H54 (cell line): ENCODE data around the gene KRTAP10-1.
"Not testable (repeated sequence)": the region's sequence is repeated elsewhere in the genome, so short reads cannot be mapped to it uniquely, and the experiment has no call there.

Experiments
- DNase-seq: peaks from one replicate; pipeline ENCODE4 v3.0.0; 2011; ENCODE audit warnings: low spot score, mixed read lengths; ENCODE audit not compliant: insufficient read length
- FAIRE-seq: peaks from 3 replicates; lab custom pipeline; 2011; peaks lifted over from hg19 to GRCh38; lab: Jason Lieb, UNC
- POLR2A ChIP-seq: IDR thresholded peaks from 2 replicates; pipeline ENCODE4 v1.6.1; 2011; ENCODE audit warnings: low read depth, mild to moderate bottlenecking, low read length

KRTAP10-1 gene

GRCh38 chr21:44507673-44508425, 32.1 kb downstream of the KRTAP10-1 start:
- FAIRE-seq (no peak), DNase-seq (no peak)
- TF ChIP-seq POLR2A: no peak

- no peak for FAIRE-seq
- DNase-seq: no peak
- no peak for TF ChIP-seq POLR2A
Measured at GRCh38 chr21:44506279-44507255, 33.4 kb downstream of the KRTAP10-1 start.

DNA sequence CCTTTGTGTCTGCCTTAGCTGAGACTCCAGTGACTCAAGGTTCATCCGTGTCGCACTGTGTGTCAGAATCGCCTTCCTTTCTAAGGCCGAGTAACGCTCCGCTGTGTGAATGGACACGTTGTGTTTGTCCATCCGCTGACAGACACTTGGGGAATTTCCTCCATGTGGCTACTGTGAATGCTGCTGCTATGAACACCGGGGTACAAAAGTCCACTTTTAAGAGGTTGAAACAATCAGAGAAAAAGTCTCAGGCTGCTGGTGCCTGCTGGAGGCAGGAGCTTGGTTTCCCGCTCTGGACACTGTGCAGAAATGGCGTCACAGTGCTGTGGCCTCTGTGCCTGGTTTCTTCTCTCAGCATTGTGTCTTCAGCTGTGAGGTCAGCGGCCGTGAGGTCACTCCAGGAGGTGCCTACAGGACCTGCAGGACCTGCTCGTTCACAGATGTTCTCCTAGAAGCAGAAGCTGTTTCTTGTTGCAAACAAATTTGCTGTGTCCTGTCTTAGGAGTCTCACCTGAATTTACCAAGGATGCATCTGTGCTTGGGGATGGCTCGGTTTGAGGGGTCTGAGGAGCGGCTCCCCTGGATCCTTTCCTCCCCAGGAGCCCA, 34.2 kb downstream of the KRTAP10-1 start:
- no peak for TF ChIP-seq POLR2A
- no peak for DNase-seq

DNA sequence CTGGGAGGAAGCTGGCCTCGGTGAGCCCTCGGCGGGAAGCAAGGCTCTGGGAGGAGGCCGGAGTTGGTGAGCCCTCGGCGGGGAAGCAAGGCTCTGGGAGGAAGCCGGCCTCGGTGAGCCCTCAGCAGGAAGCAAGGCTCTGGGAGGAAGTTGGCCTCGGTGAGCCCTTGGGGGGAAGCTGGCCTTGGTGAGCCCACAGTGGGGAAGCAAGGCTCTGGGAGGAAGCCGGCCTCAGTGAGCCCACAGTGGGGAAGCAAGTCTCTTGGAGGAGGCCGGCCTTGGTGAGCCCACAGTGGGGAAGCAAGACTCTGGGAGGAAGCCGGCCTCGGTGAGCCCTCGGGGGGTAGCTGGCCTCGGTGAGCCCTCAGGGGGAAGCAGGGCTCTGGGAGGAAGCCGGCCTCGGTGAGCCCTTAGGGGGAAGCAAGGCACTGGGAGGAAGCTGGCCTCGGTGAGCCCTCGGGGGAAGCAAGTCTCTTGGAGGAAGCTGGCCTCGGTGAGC, 36.0 kb downstream of the KRTAP10-1 start:
- FAIRE-seq (no peak), DNase-seq (no peak)
- no peak for TF ChIP-seq POLR2A

More for the DNA sequence above, 34.2 kb downstream of the KRTAP10-1 start:
- no peak for FAIRE-seq

DNA sequence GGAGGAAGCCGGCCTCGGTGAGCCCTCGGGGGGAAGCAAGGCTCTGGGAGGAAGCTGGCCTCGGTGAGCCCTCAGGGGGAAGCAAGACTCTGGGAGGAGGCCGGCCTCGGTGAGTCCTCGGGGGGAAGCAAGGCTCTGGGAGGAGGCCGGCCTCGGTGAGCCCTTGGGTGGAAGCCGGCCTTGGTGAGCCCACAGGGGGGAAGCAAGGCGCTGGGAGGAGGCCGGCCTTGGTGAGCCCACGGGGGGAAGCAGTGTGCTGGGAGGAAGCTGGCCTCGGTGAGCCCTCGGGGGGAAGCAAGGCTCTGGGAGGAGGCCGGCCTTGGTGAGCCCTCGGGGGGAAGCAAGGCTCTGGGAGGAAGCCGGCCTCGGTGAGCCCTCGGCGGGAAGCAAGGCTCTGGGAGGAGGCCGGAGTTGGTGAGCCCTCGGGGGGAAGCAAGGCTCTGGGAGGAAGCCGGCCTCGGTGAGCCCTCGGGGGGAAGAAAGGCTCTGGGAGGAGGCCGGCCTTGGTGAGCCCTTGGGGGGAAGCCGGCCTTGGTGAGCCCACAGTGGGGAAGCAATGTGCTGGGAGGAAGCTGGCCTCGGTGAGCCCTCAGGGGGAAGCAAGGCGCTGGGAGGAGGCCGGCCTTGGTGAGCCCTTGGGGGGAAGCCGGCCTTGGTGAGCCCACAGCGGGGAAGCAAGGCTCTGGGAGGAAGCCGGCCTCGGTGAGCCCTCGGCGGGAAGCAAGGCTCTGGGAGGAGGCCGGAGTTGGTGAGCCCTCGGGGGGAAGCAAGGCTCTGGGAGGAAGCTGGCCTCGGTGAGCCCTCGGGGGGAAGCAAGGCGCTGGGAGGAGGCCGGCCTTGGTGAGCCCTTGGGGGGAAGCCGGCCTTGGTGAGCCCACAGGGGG, 36.7 kb downstream of the KRTAP10-1 start:
- FAIRE-seq, DNase-seq: not testable (repeated sequence)

- FAIRE-seq (no peak), DNase-seq (no peak)
- no peak for TF ChIP-seq POLR2A
Measured at GRCh38 chr21:44502171-44502958, 37.6 kb downstream of the KRTAP10-1 start.

DNA sequence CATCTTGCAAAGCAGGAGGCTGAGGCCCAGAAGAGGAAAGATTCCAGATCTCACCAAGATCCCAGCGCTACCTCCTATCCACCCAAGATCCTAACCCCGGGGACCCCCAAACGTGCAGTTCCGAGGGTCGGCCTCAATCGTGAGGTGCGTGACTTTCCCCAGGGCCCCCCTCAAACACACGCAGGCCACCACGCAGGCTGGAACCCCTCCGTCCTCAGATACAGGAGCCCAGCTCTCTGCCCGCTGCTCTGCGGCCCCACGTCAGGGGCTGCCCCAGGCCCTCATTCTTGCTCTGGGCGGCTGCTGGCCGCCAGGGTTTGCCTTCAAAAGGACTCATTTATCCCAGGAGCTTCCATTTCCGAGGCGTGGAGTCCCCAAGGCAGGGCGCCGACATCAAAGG, 39.9 kb downstream of the KRTAP10-1 start:
- DNase-seq (no peak), FAIRE-seq (no peak)
- no peak for TF ChIP-seq POLR2A

DNA sequence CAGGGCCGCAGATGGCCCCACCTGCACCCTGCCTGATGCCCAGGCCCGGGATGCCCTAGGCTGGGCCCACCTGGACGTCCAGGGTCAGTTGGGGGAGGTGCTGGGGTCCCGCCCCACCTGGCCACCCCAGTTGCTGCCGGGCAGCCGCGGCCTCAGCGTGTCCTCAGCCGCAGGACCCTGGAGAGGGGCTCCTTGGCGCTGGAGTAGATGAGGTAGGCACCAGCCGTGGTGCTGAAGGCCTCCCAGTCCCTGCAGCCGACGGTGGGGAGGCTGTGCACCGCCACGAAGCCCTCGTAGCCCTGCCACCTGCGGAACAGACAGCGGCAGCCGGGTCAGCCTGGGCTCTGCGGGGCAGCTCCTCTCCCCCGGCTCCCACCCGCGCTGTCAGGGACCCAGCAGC, 40.4 kb downstream of the KRTAP10-1 start:
- TF ChIP-seq POLR2A: no peak
- DNase-seq (no peak), FAIRE-seq (no peak)

GRCh38 chr21:44499211-44499560, 40.8 kb downstream of the KRTAP10-1 start:
- FAIRE-seq (no peak), DNase-seq (no peak)
- no peak for TF ChIP-seq POLR2A

DNA sequence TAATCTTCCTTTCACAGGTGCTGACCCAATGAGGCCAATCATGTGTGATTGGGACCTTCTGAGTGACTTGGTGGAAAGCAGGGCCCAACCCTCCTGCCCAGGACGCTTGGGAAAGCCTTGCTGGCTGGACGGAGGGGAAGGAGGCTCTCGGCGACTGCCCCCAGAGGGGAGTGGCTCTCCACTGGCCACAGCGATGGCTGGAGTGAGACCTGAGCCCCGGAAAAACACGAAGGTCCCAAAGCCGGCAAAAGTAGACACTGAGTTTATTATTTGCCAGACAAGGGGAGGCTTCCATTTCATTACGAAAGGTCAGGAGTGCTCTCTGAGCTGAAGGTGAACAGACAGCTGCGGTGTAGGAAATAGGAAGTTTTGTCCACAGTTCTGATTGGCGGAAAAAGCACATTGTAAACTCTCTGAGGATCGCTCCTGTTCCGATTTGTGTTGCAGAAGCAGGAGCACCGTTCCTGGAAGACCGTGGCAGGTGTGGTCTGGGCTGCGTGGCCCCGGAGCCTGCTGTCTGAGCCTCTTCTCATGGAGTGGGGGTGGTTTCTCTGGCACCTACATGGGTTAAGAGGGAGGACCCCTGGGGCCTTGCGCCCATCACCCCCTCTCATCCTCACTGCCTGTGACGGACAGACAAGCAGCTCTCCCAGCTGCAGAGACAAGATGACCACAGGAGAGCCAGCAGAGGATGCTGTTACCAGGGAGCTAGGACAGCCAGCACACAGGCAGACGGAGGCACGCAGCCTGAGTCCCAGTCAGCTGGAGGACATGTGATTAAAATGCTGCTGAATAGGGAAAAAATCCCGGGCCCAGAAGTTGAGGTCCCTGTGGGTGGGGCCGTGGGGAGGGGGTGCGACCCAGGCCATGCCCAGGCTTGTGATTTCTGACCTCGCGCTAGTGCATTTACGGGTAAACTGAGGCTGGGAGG, 41.5 kb downstream of the KRTAP10-1 start:
- TF ChIP-seq POLR2A: no peak
- no peak for FAIRE-seq
- DNase-seq: no peak

- FAIRE-seq (no peak), DNase-seq (no peak)
- no peak for TF ChIP-seq POLR2A
Measured at GRCh38 chr21:44497703-44498126, 42.3 kb downstream of the KRTAP10-1 start.
